GM19395 (cell line): ENCODE data around the gene TEF.

Source experiments
- ATAC-seq: cut with Tn5 transposase; IDR thresholded peaks from one replicate; pipeline ENCODE4 v1.9.1; 2021; ENCODE audit warnings: mild to moderate bottlenecking, moderate library complexity; ENCODE audit not compliant: unreplicated experiment

Gene TEF, protein sequence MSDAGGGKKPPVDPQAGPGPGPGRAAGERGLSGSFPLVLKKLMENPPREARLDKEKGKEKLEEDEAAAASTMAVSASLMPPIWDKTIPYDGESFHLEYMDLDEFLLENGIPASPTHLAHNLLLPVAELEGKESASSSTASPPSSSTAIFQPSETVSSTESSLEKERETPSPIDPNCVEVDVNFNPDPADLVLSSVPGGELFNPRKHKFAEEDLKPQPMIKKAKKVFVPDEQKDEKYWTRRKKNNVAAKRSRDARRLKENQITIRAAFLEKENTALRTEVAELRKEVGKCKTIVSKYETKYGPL

DNA sequence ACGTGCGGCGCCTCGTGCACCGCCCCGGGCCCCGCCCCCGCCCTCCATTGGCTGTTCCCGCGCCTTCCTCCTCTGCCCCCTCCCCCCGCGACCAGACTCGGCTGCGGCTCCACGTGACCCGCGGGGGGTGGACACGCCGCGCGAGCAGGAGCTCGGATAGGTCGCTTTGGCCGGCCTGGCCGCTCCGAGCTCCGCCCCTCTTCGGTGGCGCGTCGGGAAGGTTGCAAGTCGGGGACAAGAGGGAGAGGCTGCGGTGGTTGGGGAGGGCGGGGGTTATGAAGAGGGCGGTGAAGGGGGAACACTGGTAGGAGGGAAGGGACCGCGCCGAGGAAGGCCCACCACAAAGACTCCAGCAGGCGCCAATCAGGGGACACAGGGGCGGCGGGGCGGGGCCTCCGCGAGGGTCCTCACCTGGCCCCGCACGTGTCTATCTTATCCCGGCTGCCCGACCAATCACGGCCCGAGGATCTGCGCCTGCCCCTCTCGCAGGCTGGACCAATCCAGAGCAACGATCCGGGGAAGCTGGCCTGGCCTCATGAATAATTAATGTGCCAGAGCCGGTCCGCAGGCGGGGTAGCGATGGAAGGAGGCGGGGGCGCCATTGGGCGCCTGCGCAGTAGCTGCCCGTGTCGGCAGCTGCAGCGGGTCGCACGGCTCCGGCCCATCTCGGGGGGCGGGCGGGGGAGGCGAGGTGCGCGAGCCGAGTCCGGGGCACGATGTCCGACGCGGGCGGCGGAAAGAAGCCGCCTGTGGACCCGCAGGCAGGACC is at the start of gene TEF:
Gene TEF (plus strand): TSS at position 614 of the 769 bp plus-strand sequence. CDS start 103 bp downstream, at position 717.
- ATAC-seq = peak; percentile 85

DNA sequence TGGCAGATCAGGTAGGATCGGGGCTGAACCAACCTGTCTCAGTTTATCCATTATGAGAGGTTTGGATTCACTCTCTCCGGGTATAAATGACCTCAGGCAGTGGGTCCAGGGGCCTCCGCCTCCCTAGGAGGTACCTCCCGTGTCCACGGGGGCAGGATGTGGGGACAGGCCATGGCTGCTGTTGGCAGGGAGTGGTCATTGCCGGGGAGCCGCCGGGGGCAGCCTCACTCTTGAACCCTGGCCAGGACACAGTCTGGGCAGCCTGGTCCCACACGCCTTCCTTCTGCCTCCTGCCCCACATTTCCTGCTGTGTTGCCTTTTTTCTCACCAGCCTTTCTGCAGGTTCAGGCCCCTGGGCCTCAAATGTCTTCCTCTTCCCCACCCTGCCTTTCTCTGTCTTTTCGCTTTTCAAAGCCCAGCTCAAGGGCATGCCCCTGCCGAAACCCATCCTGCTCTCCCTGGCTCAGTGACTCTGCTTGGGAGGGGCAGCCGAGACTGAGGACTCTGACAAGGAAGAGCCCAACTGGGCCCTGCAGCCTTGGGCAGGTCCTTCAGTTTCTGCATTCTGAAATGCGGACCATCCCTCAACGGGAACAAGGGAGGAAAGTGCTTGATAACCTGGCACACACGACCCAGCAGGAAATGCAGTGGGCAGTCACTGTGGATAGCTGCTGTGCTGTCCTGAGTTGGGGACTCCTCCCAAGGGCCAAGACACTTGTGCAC is 49.4 kb upstream of the TEF start:
- ATAC-seq = no peak

- no peak for ATAC-seq
Observed at GRCh38 chr22:41333806-41334205, 47.9 kb upstream of the TEF start.

- ATAC-seq = no peak
Observed at GRCh38 chr22:41334215-41334614, 47.5 kb upstream of the TEF start.

DNA sequence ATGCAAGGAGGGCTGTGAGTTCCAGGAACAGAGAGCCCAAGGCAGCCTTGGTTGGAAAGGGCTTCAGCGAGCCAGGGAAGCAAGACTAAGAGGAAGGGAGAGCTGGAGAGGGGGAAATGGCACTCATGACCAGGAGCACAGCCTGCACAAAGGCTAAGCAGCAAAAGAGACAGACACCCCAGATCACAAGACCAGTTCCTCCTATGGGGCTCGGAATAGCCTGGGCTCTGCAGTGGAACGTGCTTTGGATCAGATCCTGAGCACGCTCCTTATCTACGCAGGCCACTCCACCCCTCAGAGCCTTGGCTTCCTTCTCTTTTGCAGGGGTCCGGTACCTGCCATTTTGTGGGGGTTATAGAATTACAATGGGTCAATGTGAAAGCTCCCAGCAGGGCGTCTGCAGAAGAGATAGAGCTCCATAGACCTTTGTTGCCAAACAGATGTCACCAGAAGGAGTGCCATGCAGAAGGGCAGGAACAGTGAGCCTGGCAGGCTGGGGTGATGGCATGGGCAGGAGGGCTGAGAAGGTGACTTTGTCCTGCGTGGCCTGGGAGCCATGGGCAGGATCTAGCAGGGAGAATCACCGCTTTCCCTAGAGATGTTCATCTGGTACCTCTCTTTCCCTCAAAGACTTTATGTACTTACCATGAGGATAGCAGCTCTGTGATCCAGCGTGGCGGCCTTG is 46.6 kb upstream of the TEF start:
- ATAC-seq = no peak

DNA sequence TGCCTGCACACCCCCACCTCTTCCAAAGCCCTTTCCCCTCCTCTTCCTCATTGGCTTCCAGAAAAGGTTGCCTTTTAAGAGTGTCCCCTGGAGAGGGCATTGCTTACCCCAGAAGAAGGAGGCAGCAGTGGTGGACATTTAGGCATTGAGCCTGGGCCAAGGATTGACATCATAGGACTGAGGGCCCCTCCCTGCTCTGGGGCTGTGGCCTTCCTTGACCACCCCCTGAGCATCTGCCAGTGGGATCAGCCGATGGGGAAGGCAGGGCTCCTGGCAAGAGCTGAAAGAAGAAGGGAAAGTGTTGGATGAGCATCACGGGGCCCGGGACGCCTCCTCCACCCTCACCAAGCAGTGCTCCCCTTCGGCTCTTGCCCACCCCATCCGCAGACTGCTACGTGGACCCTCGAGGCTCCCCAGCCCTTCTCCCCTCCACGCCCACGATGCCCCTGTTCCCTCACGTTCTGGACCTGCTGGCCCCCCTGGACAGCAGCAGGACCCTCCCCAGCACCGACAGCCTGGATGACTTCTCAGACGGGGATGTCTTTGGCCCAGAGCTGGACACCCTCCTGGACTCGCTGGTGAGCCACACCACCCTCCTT is 43.0 kb upstream of the TEF start:
- ATAC-seq = no peak

- ATAC-seq = no peak
Observed at GRCh38 chr22:41339823-41340222, 41.9 kb upstream of the TEF start.

GRCh38 chr22:41340357-41340756 is 41.4 kb upstream of the TEF start:
- no peak for ATAC-seq

DNA sequence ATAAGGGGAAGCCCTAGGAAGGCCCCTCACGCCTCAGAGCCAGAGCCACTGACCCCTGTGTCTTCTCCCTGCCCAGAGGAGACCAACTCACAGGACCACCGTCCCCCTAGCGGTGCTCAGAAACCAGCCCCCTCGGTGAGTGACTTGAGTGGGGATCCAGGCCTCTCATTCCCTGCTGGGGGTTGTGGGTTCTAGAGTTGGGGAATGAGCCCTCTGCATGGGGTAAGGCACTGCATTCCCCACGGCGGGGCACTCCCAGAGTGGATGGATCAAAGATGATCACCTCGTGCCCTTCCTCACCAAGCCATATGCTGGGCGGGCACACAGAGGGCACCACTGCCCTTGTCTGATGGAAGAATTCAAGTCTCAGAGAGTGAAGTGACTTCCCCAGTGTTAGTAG is 40.7 kb upstream of the TEF start:
- ATAC-seq = no peak

DNA sequence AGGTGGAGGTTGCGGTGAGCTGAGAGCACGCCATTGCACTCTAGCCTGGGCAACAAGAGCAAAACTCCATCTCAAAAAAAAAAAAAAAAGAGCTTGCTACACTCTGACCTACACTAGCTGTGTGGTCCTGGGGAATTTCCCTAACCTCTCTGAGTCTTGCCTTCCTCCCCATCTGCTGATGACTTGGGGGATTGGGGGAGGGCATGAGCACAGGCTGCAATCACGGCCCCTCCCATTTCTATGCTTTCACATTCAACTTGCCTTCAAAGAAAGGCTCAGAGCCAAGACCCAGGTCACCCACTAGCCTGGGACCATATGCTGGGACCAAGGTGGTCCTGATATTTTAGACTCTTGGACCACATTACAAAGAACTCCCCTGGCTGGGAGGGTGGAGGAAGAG is 39.8 kb upstream of the TEF start:
- ATAC-seq = no peak

DNA sequence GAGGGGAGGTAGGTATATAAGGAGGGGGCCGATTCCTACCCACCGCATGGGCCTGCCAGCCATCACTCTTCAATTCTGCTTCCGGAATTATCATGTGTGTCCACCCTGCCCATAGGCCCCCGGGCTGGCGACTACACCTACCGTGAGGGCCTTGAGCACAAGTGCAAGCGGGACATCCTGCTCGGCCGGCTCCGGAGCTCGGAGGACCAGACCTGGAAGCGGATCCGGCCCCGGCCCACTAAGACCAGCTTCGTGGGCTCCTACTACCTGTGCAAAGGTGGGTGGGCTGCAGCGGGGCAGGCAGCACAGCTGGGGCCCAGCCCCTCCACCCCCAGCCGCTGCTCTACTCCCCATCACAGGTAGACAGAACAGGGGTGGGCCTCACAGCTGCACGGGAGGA is 38.4 kb upstream of the TEF start:
- no peak for ATAC-seq

DNA sequence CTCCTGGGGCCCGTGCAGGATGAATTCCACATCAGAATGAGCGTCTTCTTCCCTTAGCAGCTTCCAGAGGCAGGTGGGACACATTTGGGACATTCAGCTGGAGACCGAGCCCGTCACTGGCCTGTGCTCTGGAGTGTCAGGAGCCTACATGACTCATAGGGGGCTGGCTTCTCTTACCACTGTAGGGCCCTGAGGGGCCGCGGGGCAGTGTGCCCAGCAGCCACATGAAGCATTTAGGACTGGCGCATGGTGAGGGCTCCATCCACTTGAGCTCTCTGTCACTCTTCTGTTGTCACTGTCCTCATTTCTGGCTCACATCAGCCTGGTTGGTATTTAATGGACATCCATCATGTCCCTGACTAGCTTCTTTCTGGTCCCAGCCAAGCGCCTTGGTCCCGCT is 38.0 kb upstream of the TEF start:
- ATAC-seq = no peak

DNA sequence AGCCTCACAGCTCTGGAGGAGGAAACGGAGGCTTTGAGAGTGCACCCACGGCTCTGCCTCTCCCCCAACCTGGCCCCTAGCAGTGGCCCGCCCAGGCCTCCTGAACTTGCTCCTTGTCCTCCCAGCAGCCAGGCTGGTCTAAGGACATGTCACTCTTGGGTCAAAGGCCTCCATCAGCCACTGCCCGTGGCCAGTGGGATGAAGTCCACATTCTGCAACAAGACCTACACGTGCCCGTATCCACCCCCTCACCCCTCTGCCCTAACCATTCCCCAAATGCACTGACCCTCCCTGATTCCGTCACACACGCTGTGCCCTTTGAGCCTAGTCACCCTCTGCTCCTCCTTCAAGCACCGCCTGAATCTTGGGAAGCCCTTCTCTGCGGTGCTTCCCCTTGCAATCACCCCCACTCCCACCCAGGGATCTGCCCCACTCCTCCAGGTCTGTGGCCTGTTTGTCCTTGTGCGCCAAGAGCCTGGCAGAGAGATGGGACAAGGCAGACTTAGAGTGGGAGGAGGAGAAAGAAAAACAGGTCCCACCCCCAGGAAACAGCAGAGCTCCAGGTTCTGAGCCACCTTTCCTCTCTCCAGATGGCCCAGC is 37.5 kb upstream of the TEF start:
- no peak for ATAC-seq

DNA sequence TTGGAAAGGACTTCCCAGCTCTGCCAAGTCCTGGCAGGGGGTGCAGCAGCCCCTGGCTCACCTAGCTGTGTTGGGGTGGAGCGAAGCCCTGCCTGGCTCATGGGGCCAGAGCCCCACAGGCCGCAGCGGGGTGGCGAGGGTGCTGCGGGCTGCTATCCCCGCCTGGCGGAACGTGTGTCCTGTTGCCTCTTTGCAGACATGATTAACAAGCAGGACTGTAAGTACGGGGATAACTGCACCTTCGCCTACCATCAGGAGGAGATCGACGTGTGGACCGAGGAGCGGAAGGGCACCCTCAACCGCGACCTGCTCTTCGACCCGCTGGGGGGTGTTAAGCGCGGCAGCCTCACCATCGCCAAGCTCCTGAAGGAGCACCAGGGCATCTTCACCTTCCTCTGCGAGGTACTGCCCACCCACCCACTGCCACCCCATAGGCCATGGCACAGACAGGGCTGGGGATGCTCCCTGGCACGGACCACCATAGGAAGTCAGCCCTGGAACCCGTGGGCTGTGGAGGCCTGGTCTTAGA is 35.9 kb upstream of the TEF start:
- ATAC-seq = no peak

- ATAC-seq = no peak
Observed at GRCh38 chr22:41347066-41347859, 34.5 kb upstream of the TEF start.

- no peak for ATAC-seq
Observed at GRCh38 chr22:41348964-41349484, 32.7 kb upstream of the TEF start.

- ATAC-seq = no peak
Observed at GRCh38 chr22:41350087-41350486, 31.7 kb upstream of the TEF start.

- no peak for ATAC-seq
Observed at GRCh38 chr22:41351011-41351410, 30.7 kb upstream of the TEF start.

- ATAC-seq = no peak
Observed at GRCh38 chr22:41352058-41352457, 29.7 kb upstream of the TEF start.
